ENCODE data around the gene MARCHF11.

The MARCHF11 gene

GRCh38 chr5:16082982-16083381 is 96.6 kb downstream of the MARCHF11 start:
- Histone ChIP-seq H3K4me1 (ENCODE audit: control insufficient read depth, insufficient read depth, low read length) (no peaks in the 10 kb centered on the region), H3K4me3 (ENCODE audit: low read length in 2 of 2) (no peak overlapping the region), H3K27me3 (ENCODE audit: control insufficient read depth in 1 of 2, insufficient read depth in 2 of 2, low read length in 2 of 2) (peaks cover 0 to 2% of the 10 kb centered on the region in 2 donors), H3K27ac (ENCODE audit: low read length) (no peak overlapping the region), H3K9me3 (ENCODE audit: control insufficient read depth in 2 of 2, low read length in 2 of 2) (no peaks in the 10 kb centered on the region), H3K9ac (ENCODE audit: low read length in 2 of 2) (no peak overlapping the region), H3K36me3 (ENCODE audit: control insufficient read depth in 2 of 2, insufficient read depth in 2 of 2, low read length in 2 of 2) (no peaks in the 10 kb centered on the region)

- Histone ChIP-seq H3K27ac (ENCODE audit: low read length) (no peak overlapping the region), H3K27me3 (ENCODE audit: control insufficient read depth in 1 of 2, insufficient read depth in 2 of 2, low read length in 2 of 2) (peaks cover 0 to 2% of the 10 kb centered on the region in 2 donors), H3K9me3 (ENCODE audit: control insufficient read depth in 2 of 2, low read length in 2 of 2) (no peaks in the 10 kb centered on the region), H3K36me3 (ENCODE audit: control insufficient read depth in 2 of 2, insufficient read depth in 2 of 2, low read length in 2 of 2) (no peaks in the 10 kb centered on the region), H3K4me1 (ENCODE audit: control insufficient read depth, insufficient read depth, low read length) (no peaks in the 10 kb centered on the region), H3K9ac (ENCODE audit: low read length in 2 of 2) (no peak overlapping the region), H3K4me3 (ENCODE audit: low read length in 2 of 2) (no peak overlapping the region)
Observed at GRCh38 chr5:16082053-16082452, 97.5 kb downstream of the MARCHF11 start.

DNA sequence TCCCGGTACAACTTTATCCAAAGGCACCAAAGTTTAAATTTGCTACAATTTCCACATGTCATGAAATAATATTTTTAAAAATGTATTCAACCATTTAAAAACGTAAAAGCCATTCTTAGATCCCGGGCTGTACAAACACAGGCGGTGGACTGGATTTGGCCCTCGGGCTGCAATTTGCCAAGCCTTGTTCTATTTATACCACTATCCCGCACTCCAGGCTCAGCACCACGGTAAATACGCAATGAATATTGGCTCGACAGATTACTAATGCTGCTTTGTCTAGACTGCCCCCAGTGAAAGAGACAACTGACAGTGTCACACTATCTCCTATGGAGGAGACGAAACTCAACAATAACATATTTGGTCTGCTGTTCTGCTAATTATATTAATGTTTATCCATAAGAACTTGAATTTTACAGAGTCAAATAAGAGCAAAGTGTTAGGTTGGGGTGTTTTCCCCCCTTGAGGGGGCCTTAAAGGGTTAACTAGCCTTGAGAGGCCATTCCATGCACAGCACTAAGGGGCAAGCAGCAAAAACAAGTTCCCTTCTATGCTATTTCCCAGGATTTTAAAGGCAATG is 98.1 kb downstream of the MARCHF11 start:
- no peaks in the 10 kb centered on the region for H3K4me1 ChIP-seq (ENCODE audit: control insufficient read depth, insufficient read depth, low read length)
- no peak overlapping the region for H3K9ac ChIP-seq (ENCODE audit: low read length in 2 of 2)
- no peak overlapping the region for H3K27ac ChIP-seq (ENCODE audit: low read length)
- no peak overlapping the region for H3K4me3 ChIP-seq (ENCODE audit: low read length in 2 of 2)
- peaks cover 0 to 2% of the 10 kb centered on the region in 2 donors for H3K27me3 ChIP-seq (ENCODE audit: control insufficient read depth in 1 of 2, insufficient read depth in 2 of 2, low read length in 2 of 2)
- no peaks in the 10 kb centered on the region for H3K9me3 ChIP-seq (ENCODE audit: control insufficient read depth in 2 of 2, low read length in 2 of 2)
- no peaks in the 10 kb centered on the region for H3K36me3 ChIP-seq (ENCODE audit: control insufficient read depth in 2 of 2, insufficient read depth in 2 of 2, low read length in 2 of 2)

DNA sequence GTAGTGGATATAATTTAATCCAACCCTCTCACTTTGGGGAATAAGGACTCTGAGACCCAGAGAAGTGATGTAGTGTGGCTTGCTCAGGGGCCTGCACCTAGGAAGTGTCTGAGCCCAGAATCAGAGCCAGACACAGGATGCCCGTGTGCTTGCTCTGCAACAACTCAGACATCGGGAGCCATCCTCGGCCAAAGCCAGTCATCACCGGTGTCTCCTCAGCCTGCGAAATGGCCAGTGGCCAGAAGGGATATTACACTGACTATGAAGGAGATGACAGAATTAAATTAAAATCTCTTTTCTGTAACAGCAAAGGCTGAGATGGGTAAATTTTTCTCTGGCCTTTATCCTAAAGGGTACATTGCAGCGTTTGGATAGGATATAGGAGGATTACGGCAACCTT is 102.9 kb downstream of the MARCHF11 start:
- no peak overlapping the region for H3K4me3 ChIP-seq (ENCODE audit: low read length in 2 of 2)

GRCh38 chr5:16074358-16074757 is 105.2 kb downstream of the MARCHF11 start:
- no peaks in the 10 kb centered on the region for H3K27me3 ChIP-seq (ENCODE audit: control insufficient read depth in 1 of 2, insufficient read depth in 2 of 2, low read length in 2 of 2)

More for the DNA sequence above, 102.9 kb downstream of the MARCHF11 start:
- H3K9ac ChIP-seq (ENCODE audit: low read length in 2 of 2) = no peak overlapping the region
- H3K27ac ChIP-seq (ENCODE audit: low read length) = no peak overlapping the region
- H3K27me3 ChIP-seq (ENCODE audit: control insufficient read depth in 1 of 2, insufficient read depth in 2 of 2, low read length in 2 of 2) = no peaks in the 10 kb centered on the region
- no peaks in the 10 kb centered on the region for H3K9me3 ChIP-seq (ENCODE audit: control insufficient read depth in 2 of 2, low read length in 2 of 2)
- H3K4me1 ChIP-seq (ENCODE audit: control insufficient read depth, insufficient read depth, low read length) = no peaks in the 10 kb centered on the region
- H3K36me3 ChIP-seq (ENCODE audit: control insufficient read depth in 2 of 2, insufficient read depth in 2 of 2, low read length in 2 of 2) = no peaks in the 10 kb centered on the region

GRCh38 chr5:16072616-16073015 is 107.0 kb downstream of the MARCHF11 start:
- H3K4me3 ChIP-seq (ENCODE audit: low read length in 2 of 2) = no peak overlapping the region
- no peaks in the 10 kb centered on the region for H3K9me3 ChIP-seq (ENCODE audit: control insufficient read depth in 2 of 2, low read length in 2 of 2)
- H3K27me3 ChIP-seq (ENCODE audit: control insufficient read depth in 1 of 2, insufficient read depth in 2 of 2, low read length in 2 of 2) = no peaks in the 10 kb centered on the region
- H3K36me3 ChIP-seq (ENCODE audit: control insufficient read depth in 2 of 2, insufficient read depth in 2 of 2, low read length in 2 of 2) = no peaks in the 10 kb centered on the region
- no peaks in the 10 kb centered on the region for H3K4me1 ChIP-seq (ENCODE audit: control insufficient read depth, insufficient read depth, low read length)
- no peak overlapping the region for H3K27ac ChIP-seq (ENCODE audit: low read length)
- no peak overlapping the region for H3K9ac ChIP-seq (ENCODE audit: low read length in 2 of 2)

More at GRCh38 chr5:16074358-16074757, 105.2 kb downstream of the MARCHF11 start:
- no peak overlapping the region for H3K9ac ChIP-seq (ENCODE audit: low read length in 2 of 2)
- H3K4me3 ChIP-seq (ENCODE audit: low read length in 2 of 2) = no peak overlapping the region
- no peaks in the 10 kb centered on the region for H3K4me1 ChIP-seq (ENCODE audit: control insufficient read depth, insufficient read depth, low read length)
- H3K9me3 ChIP-seq (ENCODE audit: control insufficient read depth in 2 of 2, low read length in 2 of 2) = no peaks in the 10 kb centered on the region
- H3K36me3 ChIP-seq (ENCODE audit: control insufficient read depth in 2 of 2, insufficient read depth in 2 of 2, low read length in 2 of 2) = no peaks in the 10 kb centered on the region
- H3K27ac ChIP-seq (ENCODE audit: low read length) = no peak overlapping the region

GRCh38 chr5:16067415-16067814 is 112.2 kb downstream of the MARCHF11 start:
- Histone ChIP-seq H3K4me1 (ENCODE audit: control insufficient read depth, insufficient read depth, low read length) (no peaks in the 10 kb centered on the region), H3K9ac (ENCODE audit: low read length in 2 of 2) (no peak overlapping the region), H3K27me3 (ENCODE audit: control insufficient read depth in 1 of 2, insufficient read depth in 2 of 2, low read length in 2 of 2) (no peaks in the 10 kb centered on the region), H3K36me3 (ENCODE audit: control insufficient read depth in 2 of 2, insufficient read depth in 2 of 2, low read length in 2 of 2) (no peaks in the 10 kb centered on the region), H3K4me3 (ENCODE audit: low read length in 2 of 2) (no peak overlapping the region), H3K27ac (ENCODE audit: low read length) (no peak overlapping the region), H3K9me3 (ENCODE audit: control insufficient read depth in 2 of 2, low read length in 2 of 2) (no peaks in the 10 kb centered on the region)

GRCh38 chr5:16066810-16067209 is 112.8 kb downstream of the MARCHF11 start:
- Histone ChIP-seq H3K27ac (ENCODE audit: low read length) (no peak overlapping the region), H3K36me3 (ENCODE audit: control insufficient read depth in 2 of 2, insufficient read depth in 2 of 2, low read length in 2 of 2) (no peaks in the 10 kb centered on the region), H3K4me1 (ENCODE audit: control insufficient read depth, insufficient read depth, low read length) (no peaks in the 10 kb centered on the region), H3K9ac (ENCODE audit: low read length in 2 of 2) (no peak overlapping the region), H3K4me3 (ENCODE audit: low read length in 2 of 2) (no peak overlapping the region), H3K27me3 (ENCODE audit: control insufficient read depth in 1 of 2, insufficient read depth in 2 of 2, low read length in 2 of 2) (no peaks in the 10 kb centered on the region), H3K9me3 (ENCODE audit: control insufficient read depth in 2 of 2, low read length in 2 of 2) (no peaks in the 10 kb centered on the region)

- no peak overlapping the region for H3K27ac ChIP-seq (ENCODE audit: low read length)
- no peaks in the 10 kb centered on the region for H3K36me3 ChIP-seq (ENCODE audit: control insufficient read depth in 2 of 2, insufficient read depth in 2 of 2, low read length in 2 of 2)
- H3K4me3 ChIP-seq (ENCODE audit: low read length in 2 of 2) = no peak overlapping the region
- no peaks in the 10 kb centered on the region for H3K27me3 ChIP-seq (ENCODE audit: control insufficient read depth in 1 of 2, insufficient read depth in 2 of 2, low read length in 2 of 2)
- no peaks in the 10 kb centered on the region for H3K9me3 ChIP-seq (ENCODE audit: control insufficient read depth in 2 of 2, low read length in 2 of 2)
- H3K4me1 ChIP-seq (ENCODE audit: control insufficient read depth, insufficient read depth, low read length) = no peaks in the 10 kb centered on the region
- H3K9ac ChIP-seq (ENCODE audit: low read length in 2 of 2) = no peak overlapping the region
Observed at GRCh38 chr5:16066320-16066719, 113.3 kb downstream of the MARCHF11 start.

- Histone ChIP-seq H3K9me3 (ENCODE audit: control insufficient read depth in 2 of 2, low read length in 2 of 2) (no peaks in the 10 kb centered on the region), H3K9ac (ENCODE audit: low read length in 2 of 2) (no peak overlapping the region), H3K4me3 (ENCODE audit: low read length in 2 of 2) (no peak overlapping the region), H3K36me3 (ENCODE audit: control insufficient read depth in 2 of 2, insufficient read depth in 2 of 2, low read length in 2 of 2) (no peaks in the 10 kb centered on the region), H3K27ac (ENCODE audit: low read length) (no peak overlapping the region), H3K4me1 (ENCODE audit: control insufficient read depth, insufficient read depth, low read length) (no peaks in the 10 kb centered on the region), H3K27me3 (ENCODE audit: control insufficient read depth in 1 of 2, insufficient read depth in 2 of 2, low read length in 2 of 2) (no peaks in the 10 kb centered on the region)
Observed at GRCh38 chr5:16065831-16066230, 113.8 kb downstream of the MARCHF11 start.

DNA sequence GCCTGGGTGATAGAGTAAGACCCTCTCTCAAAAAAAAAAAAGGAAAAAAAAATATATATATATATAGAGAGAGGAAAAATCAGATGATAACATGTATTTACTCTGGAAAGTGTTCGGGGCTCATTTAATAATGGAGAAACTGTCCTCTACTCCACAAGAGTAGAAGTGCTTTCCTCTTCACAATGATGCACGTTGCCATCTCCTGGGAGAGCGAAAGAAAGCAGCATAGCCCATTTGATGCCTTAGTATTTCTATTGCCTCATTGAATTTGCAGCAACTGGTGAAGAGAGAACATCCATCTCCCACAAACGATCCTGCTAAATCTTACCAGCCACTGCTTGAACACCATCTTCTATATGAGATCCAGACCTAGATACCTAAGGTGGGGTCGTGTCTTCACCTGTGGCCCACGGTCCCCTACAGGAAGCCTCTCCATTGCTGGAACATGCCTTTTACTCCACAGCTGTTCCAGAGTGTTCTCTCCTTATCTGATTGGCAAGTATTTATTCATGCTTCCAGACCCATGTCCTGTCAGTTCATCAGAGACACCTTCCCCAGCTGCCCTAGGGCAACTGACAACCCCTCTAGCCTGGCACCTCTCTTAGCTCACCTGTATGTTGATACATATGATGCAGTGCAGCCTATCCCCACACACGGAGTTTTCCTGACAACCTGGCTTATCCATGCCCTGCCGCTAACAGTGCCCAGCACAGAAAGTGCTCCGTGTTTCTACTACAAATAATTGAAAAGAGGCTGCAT is 115.3 kb downstream of the MARCHF11 start:
- Histone ChIP-seq H3K9me3 (ENCODE audit: control insufficient read depth in 2 of 2, low read length in 2 of 2) (no peaks in the 10 kb centered on the region), H3K4me1 (ENCODE audit: control insufficient read depth, insufficient read depth, low read length) (no peaks in the 10 kb centered on the region), H3K9ac (ENCODE audit: low read length in 2 of 2) (no peak overlapping the region), H3K4me3 (ENCODE audit: low read length in 2 of 2) (no peak overlapping the region), H3K36me3 (ENCODE audit: control insufficient read depth in 2 of 2, insufficient read depth in 2 of 2, low read length in 2 of 2) (no peaks in the 10 kb centered on the region), H3K27me3 (ENCODE audit: control insufficient read depth in 1 of 2, insufficient read depth in 2 of 2, low read length in 2 of 2) (no peaks in the 10 kb centered on the region), H3K27ac (ENCODE audit: low read length) (no peak overlapping the region)
